ENCODE measurements around the gene NUTM2F.

The NUTM2F gene

GRCh38 chr9:94298949-94299599 is 29.4 kb downstream of the NUTM2F start:
- no peak overlapping the region for H3K4me3 ChIP-seq (ENCODE audit: control insufficient read depth, low read depth, low read length)
- no peak for DNase-seq (ENCODE audit: low read depth)
- no peak for TF ChIP-seq CTCF (IDR thresholded peaks at IDR 0.05; ENCODE audit: control insufficient read depth, insufficient read depth, low read depth, low read length, missing control alignments)

DNA sequence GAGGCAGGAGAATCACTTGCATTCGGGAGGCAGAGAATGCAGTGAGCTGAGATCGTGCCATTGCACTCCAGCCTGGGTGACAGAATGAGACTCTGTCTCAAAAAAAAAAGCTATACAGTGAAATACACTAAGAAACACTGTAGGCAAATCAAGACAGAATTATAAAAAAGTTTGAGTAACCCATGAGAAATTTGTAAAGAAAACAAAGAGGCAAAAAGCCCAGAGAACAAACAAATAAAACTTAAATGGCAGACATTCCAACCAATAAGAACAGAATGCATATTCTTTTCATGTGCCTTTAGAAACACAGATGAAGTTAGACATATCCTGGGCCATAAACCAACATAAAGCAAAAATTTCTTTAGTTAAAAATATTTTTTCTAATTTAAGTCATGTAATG is 38.8 kb downstream of the NUTM2F start:
- no peak for DNase-seq (ENCODE audit: low read depth)
- TF ChIP-seq CTCF (IDR thresholded peaks at IDR 0.05; ENCODE audit: control insufficient read depth, insufficient read depth, low read depth, low read length, missing control alignments): no peak
- no peak overlapping the region for H3K4me3 ChIP-seq (ENCODE audit: control insufficient read depth, low read depth, low read length)

DNA sequence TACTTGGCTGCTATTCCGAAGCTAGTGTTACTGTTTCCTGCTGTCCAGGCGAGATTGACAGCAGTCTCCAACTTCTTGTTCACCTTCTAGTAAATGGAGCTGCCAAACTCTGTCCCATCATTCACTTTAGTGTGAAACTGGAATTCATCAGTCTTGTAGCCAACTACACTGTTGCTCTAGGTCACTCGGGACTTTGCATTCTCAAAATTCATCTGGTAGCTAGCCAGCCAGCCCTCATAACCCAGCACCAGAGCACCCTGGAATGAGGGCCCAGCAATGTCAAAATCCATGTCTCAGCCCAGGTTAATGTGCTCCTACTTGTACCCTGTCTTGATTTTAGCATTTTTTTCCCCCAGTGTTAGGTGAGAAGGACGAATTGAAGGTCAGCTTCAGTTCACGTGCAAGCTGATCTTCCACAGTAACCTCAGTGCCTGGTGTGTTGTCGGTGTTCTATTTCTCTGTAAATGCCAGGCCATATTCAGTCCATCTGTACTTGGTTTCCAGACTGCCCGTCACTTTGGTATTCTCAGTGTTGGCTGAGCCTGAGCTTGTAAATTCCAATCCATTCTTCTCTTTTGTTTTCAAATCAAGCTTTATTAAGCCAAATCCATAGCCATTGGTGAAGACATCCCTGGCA is 40.4 kb downstream of the NUTM2F start:
- H3K4me3 ChIP-seq (ENCODE audit: control insufficient read depth, low read depth, low read length): no peak overlapping the region
- DNase-seq (ENCODE audit: low read depth): no peak
- TF ChIP-seq CTCF (IDR thresholded peaks at IDR 0.05; ENCODE audit: control insufficient read depth, insufficient read depth, low read depth, low read length, missing control alignments): no peak

DNA sequence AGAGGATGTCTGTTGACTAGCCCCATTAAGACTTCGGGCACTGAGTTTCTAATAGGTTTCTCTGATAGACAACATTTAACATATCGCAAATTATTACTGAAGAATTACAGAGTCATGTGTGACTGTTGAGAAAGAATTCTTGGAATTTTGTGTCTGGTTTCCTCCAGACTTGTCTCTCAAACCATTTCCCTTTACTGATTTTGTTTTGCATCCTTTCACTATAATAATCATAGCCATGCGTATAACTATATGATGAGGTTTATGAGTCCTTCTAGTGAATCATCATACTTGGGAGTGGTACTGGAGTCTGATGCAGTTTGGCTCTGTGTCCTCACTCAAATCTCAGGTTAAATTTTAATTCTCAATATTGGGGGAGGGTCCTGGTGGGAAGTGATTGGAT is 42.3 kb downstream of the NUTM2F start:
- no peak for DNase-seq (ENCODE audit: low read depth)
- H3K4me3 ChIP-seq (ENCODE audit: control insufficient read depth, low read depth, low read length): no peak overlapping the region
- no peak for TF ChIP-seq CTCF (IDR thresholded peaks at IDR 0.05; ENCODE audit: control insufficient read depth, insufficient read depth, low read depth, low read length, missing control alignments)

- no peak overlapping the region for H3K4me3 ChIP-seq (ENCODE audit: control insufficient read depth, low read depth, low read length)
- DNase-seq (ENCODE audit: low read depth): no peak
- TF ChIP-seq CTCF (IDR thresholded peaks at IDR 0.05; ENCODE audit: control insufficient read depth, insufficient read depth, low read depth, low read length, missing control alignments): no peak
Measured at GRCh38 chr9:94281101-94281500, 47.3 kb downstream of the NUTM2F start.

GRCh38 chr9:94280409-94280989 is 47.9 kb downstream of the NUTM2F start:
- H3K4me3 ChIP-seq (ENCODE audit: control insufficient read depth, low read depth, low read length): no peak overlapping the region
- DNase-seq (ENCODE audit: low read depth): no peak
- no peak for TF ChIP-seq CTCF (IDR thresholded peaks at IDR 0.05; ENCODE audit: control insufficient read depth, insufficient read depth, low read depth, low read length, missing control alignments)
